ENCODE data around the gene ZNF280B. TPM values are rescaled to one million over a fixed set of nuclear protein-coding genes. Genes with fewer than 3 reads are reported as not detected.

Gene ZNF280B
- total and polyA plus RNA-seq, 12 donors = 0.81 to 7.8 (median 3.6) TPM

DNA sequence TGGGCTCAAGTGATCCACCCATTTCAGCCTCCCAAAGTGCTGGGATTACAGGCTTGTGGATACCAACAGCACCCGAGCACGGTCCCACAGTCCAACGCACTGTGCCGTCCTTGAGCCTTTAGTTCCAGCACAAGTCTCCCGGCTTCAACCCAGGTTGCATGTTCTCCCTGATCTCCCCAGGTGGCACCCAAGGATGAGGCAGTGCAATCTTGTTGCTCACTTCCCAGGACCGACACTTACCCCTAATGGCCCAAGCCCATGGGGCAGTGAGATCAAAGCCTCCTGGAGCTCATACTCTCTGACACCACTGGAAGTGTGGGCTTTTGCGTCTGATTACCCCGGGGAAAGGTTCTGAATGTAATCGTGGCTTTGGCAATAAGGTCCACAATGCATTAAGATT is 47.1 kb upstream of the ZNF280B start:
- intact Hi-C loops (cut with DNase I) = no loop called here

DNA sequence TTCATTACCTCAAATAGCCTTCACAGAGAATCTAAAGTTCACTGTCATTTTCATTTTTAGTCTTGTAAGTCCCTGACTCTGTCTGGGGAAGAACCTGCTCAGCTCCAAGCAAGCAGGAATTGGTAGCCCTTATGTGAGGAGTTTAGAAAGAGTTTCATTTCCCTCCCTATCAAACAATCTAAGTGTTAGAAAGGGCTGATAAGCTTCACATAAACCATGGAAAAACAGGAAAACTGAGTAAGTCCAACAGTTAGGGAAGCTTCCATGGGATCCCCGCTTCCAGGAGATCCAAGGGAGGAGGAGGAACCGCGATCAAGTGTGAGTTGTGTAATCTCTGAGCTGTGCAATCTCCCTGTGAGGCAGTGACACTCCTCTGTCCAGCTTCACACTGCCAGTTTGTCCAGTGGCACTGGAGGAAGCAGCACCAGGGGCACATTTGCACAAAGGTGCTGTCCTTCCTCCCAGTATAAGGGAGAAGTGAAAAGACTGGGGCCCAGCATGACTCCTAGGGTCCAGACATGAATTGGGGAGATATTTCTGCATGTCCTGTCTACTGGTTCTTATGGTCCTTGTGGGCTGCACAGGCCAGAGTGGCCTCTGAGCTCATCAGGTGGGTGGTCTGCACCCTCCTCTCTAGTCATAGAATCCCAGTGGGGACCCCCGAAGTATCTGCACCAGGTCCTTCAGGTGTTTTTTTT is 46.2 kb upstream of the ZNF280B start:
- peaks cover 0 to 10% of the 10 kb centered on the region in 2 donors for H3K4me1 ChIP-seq (replicated peaks in 1 of 2)
- intact Hi-C loops (cut with DNase I) = no loop called here
- no peaks in the 10 kb centered on the region for H3K36me3 ChIP-seq (replicated peaks in 1 of 2)
- TF ChIP-seq, protein P1, sequence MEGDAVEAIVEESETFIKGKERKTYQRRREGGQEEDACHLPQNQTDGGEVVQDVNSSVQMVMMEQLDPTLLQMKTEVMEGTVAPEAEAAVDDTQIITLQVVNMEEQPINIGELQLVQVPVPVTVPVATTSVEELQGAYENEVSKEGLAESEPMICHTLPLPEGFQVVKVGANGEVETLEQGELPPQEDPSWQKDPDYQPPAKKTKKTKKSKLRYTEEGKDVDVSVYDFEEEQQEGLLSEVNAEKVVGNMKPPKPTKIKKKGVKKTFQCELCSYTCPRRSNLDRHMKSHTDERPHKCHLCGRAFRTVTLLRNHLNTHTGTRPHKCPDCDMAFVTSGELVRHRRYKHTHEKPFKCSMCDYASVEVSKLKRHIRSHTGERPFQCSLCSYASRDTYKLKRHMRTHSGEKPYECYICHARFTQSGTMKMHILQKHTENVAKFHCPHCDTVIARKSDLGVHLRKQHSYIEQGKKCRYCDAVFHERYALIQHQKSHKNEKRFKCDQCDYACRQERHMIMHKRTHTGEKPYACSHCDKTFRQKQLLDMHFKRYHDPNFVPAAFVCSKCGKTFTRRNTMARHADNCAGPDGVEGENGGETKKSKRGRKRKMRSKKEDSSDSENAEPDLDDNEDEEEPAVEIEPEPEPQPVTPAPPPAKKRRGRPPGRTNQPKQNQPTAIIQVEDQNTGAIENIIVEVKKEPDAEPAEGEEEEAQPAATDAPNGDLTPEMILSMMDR (IDR thresholded peaks at IDR 0.05) = no peak
- no peak for TF ChIP-seq POLR2A (IDR thresholded peaks at IDR 0.05)
- 53 to 72% (median 58%) methylated on average over 4 of the region's 4 CpGs for WGBS, 4 donors
- H3K27ac ChIP-seq = peak overlapping the region in 1 of 5 donors; percentile 17
- no peaks in the 10 kb centered on the region for H3K9me3 ChIP-seq (replicated peaks in 1 of 3)
- H3K4me3 ChIP-seq = no peak overlapping the region
- H3K27me3 ChIP-seq = no peaks in the 10 kb centered on the region
- DNase-seq = peak in 5 of 7 donors; percentile 32 to 38 (median 35)

More for the DNA sequence above, 47.1 kb upstream of the ZNF280B start:
- Histone ChIP-seq H3K9me3 (replicated peaks in 1 of 3) (no peaks in the 10 kb centered on the region), H3K36me3 (replicated peaks in 1 of 2) (no peaks in the 10 kb centered on the region), H3K27me3 (no peaks in the 10 kb centered on the region), H3K27ac (no peak overlapping the region), H3K4me3 (no peak overlapping the region), H3K4me1 (replicated peaks in 1 of 2) (peaks cover 0 to 10% of the 10 kb centered on the region in 2 donors)
- no peak for DNase-seq
- 91 to 98% (median 96%) methylated on average over 9 of the region's 9 CpGs for WGBS, 4 donors
- TF ChIP-seq, protein P1 (IDR thresholded peaks at IDR 0.05) = no peak
- no peak for TF ChIP-seq POLR2A (IDR thresholded peaks at IDR 0.05)

DNA sequence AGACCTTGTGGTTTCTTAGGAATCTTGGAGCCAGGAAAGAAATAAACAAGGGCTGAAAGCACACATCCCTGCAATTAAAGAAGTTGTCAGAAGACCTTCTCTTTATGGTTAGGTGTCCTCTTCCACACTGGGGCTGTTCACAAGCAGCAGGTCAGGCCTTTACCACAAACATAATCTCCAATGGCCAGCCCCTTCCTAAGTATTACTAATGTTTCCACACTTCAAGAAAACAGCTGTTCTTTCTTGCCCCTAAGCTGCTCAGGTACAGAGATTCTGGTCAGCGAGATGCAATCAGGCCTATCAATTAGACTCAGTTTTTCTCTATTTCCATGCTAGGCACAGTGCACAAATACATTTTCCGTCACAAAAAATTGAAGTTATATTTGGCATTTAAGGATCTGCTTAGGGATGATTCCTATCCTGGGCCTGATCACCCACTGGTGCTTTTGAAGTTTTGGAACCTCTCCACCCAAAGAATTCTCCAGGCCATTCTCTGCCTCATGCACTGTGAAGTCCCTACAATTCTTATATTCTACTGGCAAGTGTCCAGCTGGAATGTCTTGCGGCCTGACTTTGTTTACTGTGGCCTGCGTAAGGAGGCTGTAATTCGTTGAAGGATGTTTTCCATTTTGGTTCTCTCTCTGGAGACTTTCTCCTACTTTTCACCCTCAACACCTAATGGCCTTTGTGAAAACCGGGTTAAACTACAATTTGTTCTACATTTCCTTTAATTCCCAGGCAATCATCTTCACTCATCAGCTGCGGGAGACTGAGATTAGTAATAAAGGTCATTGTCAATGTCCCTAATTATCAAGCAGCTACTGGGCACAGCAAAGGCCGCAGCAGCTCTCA is 45.4 kb upstream of the ZNF280B start:
- no peak for DNase-seq
- Histone ChIP-seq H3K27ac (peak overlapping the region in 1 of 5 donors; percentile 17), H3K36me3 (replicated peaks in 1 of 2) (no peaks in the 10 kb centered on the region), H3K9me3 (replicated peaks in 1 of 3) (no peaks in the 10 kb centered on the region), H3K27me3 (no peaks in the 10 kb centered on the region), H3K4me1 (replicated peaks in 1 of 2) (peaks cover 0 to 10% of the 10 kb centered on the region in 2 donors), H3K4me3 (no peak overlapping the region)
- intact Hi-C loops (cut with DNase I) = no loop called here
- TF ChIP-seq, protein P1 (IDR thresholded peaks at IDR 0.05) = no peak
- 47 to 57% (median 52%) methylated on average over 8 of the region's 8 CpGs for WGBS, 4 donors

DNA sequence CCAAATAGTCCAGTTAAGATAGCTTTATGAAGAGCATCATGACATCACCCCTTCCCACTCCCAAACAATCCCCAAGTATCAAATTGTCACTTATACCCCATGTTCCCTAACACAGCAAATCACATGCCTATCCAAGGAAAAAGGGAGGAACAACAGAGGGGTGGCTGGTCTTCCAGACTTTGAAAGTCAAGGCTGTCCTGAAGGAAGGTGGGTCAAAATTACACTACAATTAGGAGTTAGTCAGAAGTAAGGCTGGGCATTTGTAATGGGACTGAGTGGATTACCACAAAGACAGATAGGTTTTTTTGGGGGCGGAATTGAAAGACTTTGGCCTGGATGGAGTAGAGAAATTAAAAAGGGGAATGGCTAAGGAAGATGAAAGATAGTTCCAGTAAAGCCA is 44.6 kb upstream of the ZNF280B start:
- Histone ChIP-seq H3K9me3 (replicated peaks in 1 of 3) (no peaks in the 10 kb centered on the region), H3K4me1 (replicated peaks in 1 of 2) (peaks cover 0 to 10% of the 10 kb centered on the region in 2 donors), H3K27me3 (no peaks in the 10 kb centered on the region), H3K4me3 (no peak overlapping the region), H3K36me3 (replicated peaks in 1 of 2) (no peaks in the 10 kb centered on the region), H3K27ac (no peak overlapping the region)
- 89 to 100% (median 95%) methylated on average over 1 of the region's 1 CpG for WGBS, 4 donors
- no peak for DNase-seq
- no peak for TF ChIP-seq POLR2A (IDR thresholded peaks at IDR 0.05)
- TF ChIP-seq, protein P1 (IDR thresholded peaks at IDR 0.05) = no peak
- intact Hi-C loops (cut with DNase I) = no loop called here

All from adrenal gland (tissue), 12 donors.